Stimulated activated effector memory CD8-positive, alpha-beta T cell treated with anti-CD3 and anti-CD28 coated beads, Interleukin-12 subunit alpha, Interleukin-12 subunit beta, amount 100 ng/mL, for 72 hours (primary cell): ENCODE measurements around the gene PEX7.
"Not testable (repeated sequence)": the region's sequence is repeated elsewhere in the genome, so short reads cannot be mapped to it uniquely, and the experiment has no call there.

Experiments
- ATAC-seq: fragments of 150-1000 bp; cut with Tn5 transposase; 2 replicates; pipeline ENCODE4 v1.10.0; 2021
- DNase-seq, 2 donors: peaks; one replicate each; pipeline ENCODE4 v3.0.0; 2021 to 2022; ENCODE audit warnings: low spot score in 2 of 2
- H3K27ac Mint-ChIP-seq: one replicate; pipeline ENCODE4 v1.8.0; 2022; ENCODE audit warnings: mild to moderate bottlenecking, mixed read lengths
- H3K36me3 Mint-ChIP-seq: one replicate; pipeline ENCODE4 v1.8.0; 2022; ENCODE audit warnings: mild to moderate bottlenecking, mixed read lengths
- H3K4me1 Mint-ChIP-seq: one replicate; pipeline ENCODE4 v1.8.0; 2022; ENCODE audit warnings: mixed read lengths
- H3K4me3 Mint-ChIP-seq: one replicate; pipeline ENCODE4 v1.8.0; 2022; ENCODE audit warnings: mild to moderate bottlenecking, mixed read lengths
- H3K9me3 Mint-ChIP-seq: one replicate; pipeline ENCODE4 v1.8.0; 2022; ENCODE audit warnings: mixed read lengths

Gene PEX7

DNA sequence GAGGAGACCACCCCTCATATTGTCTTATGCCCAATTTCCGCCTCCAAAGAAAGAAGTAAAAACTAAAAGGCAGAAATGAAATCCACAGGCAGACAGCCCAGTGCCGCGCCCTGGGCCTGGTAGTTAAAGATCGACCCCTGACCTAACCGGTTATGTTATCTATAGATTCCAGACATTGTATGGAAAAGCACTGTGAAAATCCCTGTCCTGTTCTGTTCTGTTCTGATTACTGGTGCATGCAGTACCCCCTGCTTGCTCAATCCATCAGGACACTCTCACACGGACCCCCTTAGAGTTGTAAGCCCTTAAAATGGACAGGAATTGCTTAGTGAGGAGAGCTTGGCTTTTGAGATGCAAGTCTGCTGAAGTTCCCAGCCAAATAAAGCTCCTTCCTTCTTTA is 137.5 kb downstream of the PEX7 start:
- not testable (repeated sequence) for H3K27ac Mint-ChIP-seq, DNase-seq, H3K4me3 Mint-ChIP-seq, H3K36me3 Mint-ChIP-seq, H3K4me1 Mint-ChIP-seq, H3K9me3 Mint-ChIP-seq, ATAC-seq

DNA sequence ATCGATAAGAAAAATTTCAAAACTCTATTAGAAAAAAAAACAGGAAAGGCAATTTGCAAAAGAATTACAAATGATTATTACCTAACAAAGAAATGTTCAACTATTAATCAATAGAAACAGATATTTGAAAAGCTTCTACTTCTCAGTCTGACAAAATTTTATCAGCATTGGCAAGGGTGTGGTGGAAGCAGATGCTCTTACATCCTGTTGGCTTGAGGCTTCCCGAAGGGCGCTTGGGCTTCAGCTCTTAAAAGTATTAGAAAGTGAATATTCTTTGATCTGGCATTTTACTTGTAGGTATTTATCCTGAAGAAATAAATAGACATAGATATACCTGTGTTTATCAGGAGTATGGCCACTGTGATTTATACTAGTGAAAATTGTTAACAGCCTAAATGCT is 138.4 kb downstream of the PEX7 start:
- no peaks in the 10 kb centered on the region for H3K4me1 Mint-ChIP-seq
- ATAC-seq (no peak), DNase-seq (no peak)
- no peak overlapping the region for H3K27ac Mint-ChIP-seq
- no peak overlapping the region for H3K4me3 Mint-ChIP-seq
- H3K9me3 Mint-ChIP-seq, result no peaks in the 10 kb centered on the region
- H3K36me3 Mint-ChIP-seq, result no peaks in the 10 kb centered on the region

GRCh38 chr6:136961848-136962247 is 139.5 kb downstream of the PEX7 start:
- no peaks in the 10 kb centered on the region for H3K36me3 Mint-ChIP-seq
- no peak for ATAC-seq
- H3K4me3 Mint-ChIP-seq, result no peak overlapping the region
- no peaks in the 10 kb centered on the region for H3K4me1 Mint-ChIP-seq
- no peaks in the 10 kb centered on the region for H3K9me3 Mint-ChIP-seq
- no peak for DNase-seq
- no peak overlapping the region for H3K27ac Mint-ChIP-seq

- DNase-seq, result no peak
- no peak for ATAC-seq
- no peaks in the 10 kb centered on the region for H3K9me3 Mint-ChIP-seq
- H3K4me3 Mint-ChIP-seq, result no peak overlapping the region
- no peaks in the 10 kb centered on the region for H3K36me3 Mint-ChIP-seq
- H3K27ac Mint-ChIP-seq, result no peak overlapping the region
- no peaks in the 10 kb centered on the region for H3K4me1 Mint-ChIP-seq
Measured at GRCh38 chr6:136962661-136963060, 140.3 kb downstream of the PEX7 start.

GRCh38 chr6:136963259-136963658 is 140.9 kb downstream of the PEX7 start:
- Mint-ChIP-seq H3K4me3 (no peak overlapping the region), H3K4me1 (no peaks in the 10 kb centered on the region), H3K36me3 (no peaks in the 10 kb centered on the region), H3K9me3 (no peaks in the 10 kb centered on the region), H3K27ac (no peak overlapping the region)
- DNase-seq (no peak), ATAC-seq (no peak)
